ENCODE results near the gene GSTT4. TPM values are rescaled to one million over a fixed set of nuclear protein-coding genes. Genes with fewer than 3 reads are reported as not detected.
A peak's percentile ranks its signal among the peaks of the same experiment; 100 is the strongest.
"Not testable (repeated sequence)": the region's sequence is repeated elsewhere in the genome, so short reads cannot be mapped to it uniquely, and the experiment has no call there.

The GSTT4 gene
- total RNA-seq, 1 experiment from 2014 or later, result not detected

- not testable (repeated sequence) for H3K9me3 ChIP-seq, H3K27me3 ChIP-seq, H3K4me3 ChIP-seq, DNase-seq
- H3K36me3 ChIP-seq, result peaks cover 13% of the 10 kb centered on the region
Measured at GRCh38 chr22:23974836-23975352, 30.4 kb downstream of the GSTT4 start.

- not testable (repeated sequence) for H3K27me3 ChIP-seq, DNase-seq, H3K4me3 ChIP-seq, H3K9me3 ChIP-seq
- H3K36me3 ChIP-seq, result peaks cover 17% of the 10 kb centered on the region
Measured at GRCh38 chr22:23974345-23974744, 30.9 kb downstream of the GSTT4 start, which contains the start of gene DDT. Gene DDT (minus strand): TSS chr22:23974441. CDS start chr22:23974414, 27 bp downstream.

- not testable (repeated sequence) for H3K9me3 ChIP-seq, H3K4me3 ChIP-seq, DNase-seq, H3K27me3 ChIP-seq
- H3K36me3 ChIP-seq, result peaks cover 21% of the 10 kb centered on the region
Measured at GRCh38 chr22:23971927-23972326, 33.3 kb downstream of the GSTT4 start.

GRCh38 chr22:23970816-23971486 lies 34.3 kb downstream of the GSTT4 start:
- Histone ChIP-seq H3K27me3 (no peaks in the 10 kb centered on the region), H3K9me3 (no peaks in the 10 kb centered on the region)
- peak; percentile 9 for DNase-seq

GRCh38 chr22:23970201-23970641 lies 35.0 kb downstream of the GSTT4 start:
- H3K4me3 ChIP-seq, result no peak overlapping the region
- H3K36me3 ChIP-seq, result peaks cover 21% of the 10 kb centered on the region
- no peak for DNase-seq
- H3K9me3 ChIP-seq, result no peaks in the 10 kb centered on the region
- no peaks in the 10 kb centered on the region for H3K27me3 ChIP-seq

More at GRCh38 chr22:23970816-23971486, 34.3 kb downstream of the GSTT4 start:
- Histone ChIP-seq H3K36me3 (peaks cover 21% of the 10 kb centered on the region), H3K4me3 (no peak overlapping the region)

GRCh38 chr22:23969071-23969470 lies 36.2 kb downstream of the GSTT4 start:
- peaks cover 21% of the 10 kb centered on the region for H3K36me3 ChIP-seq

GRCh38 chr22:23966568-23966967 lies 38.7 kb downstream of the GSTT4 start, which contains the start of gene DDTL:
Gene DDTL (plus strand): TSS chr22:23966888. CDS start chr22:23966915, 27 bp downstream.
- H3K36me3 ChIP-seq, result peaks cover 17% of the 10 kb centered on the region
- H3K9me3 ChIP-seq, H3K4me3 ChIP-seq, DNase-seq, H3K27me3 ChIP-seq: not testable (repeated sequence)

More at GRCh38 chr22:23969071-23969470, 36.2 kb downstream of the GSTT4 start:
- no peak for DNase-seq
- no peaks in the 10 kb centered on the region for H3K9me3 ChIP-seq
- no peak overlapping the region for H3K4me3 ChIP-seq
- H3K27me3 ChIP-seq, result no peaks in the 10 kb centered on the region

- H3K27me3 ChIP-seq, DNase-seq, H3K4me3 ChIP-seq, H3K9me3 ChIP-seq: not testable (repeated sequence)
- H3K36me3 ChIP-seq, result peaks cover 13% of the 10 kb centered on the region
Measured at GRCh38 chr22:23966094-23966493, 39.2 kb downstream of the GSTT4 start.

GRCh38 chr22:23961084-23961771 lies 44.0 kb downstream of the GSTT4 start, which contains the start of gene GSTT2B:
Gene GSTT2B (minus strand): TSS chr22:23961195. CDS start chr22:23961131, 64 bp downstream.
- not testable (repeated sequence) for H3K4me3 ChIP-seq, DNase-seq, H3K27me3 ChIP-seq, H3K36me3 ChIP-seq, H3K9me3 ChIP-seq

GRCh38 chr22:23956301-23956900 lies 48.9 kb downstream of the GSTT4 start:
- not testable (repeated sequence) for H3K36me3 ChIP-seq, H3K4me3 ChIP-seq, H3K27me3 ChIP-seq, H3K9me3 ChIP-seq
- peak; percentile 34 for DNase-seq

- not testable (repeated sequence) for H3K27me3 ChIP-seq, H3K4me3 ChIP-seq, H3K9me3 ChIP-seq, DNase-seq, H3K36me3 ChIP-seq
Measured at GRCh38 chr22:23955886-23956285, 49.4 kb downstream of the GSTT4 start.

- DNase-seq, H3K27me3 ChIP-seq, H3K9me3 ChIP-seq, H3K4me3 ChIP-seq, H3K36me3 ChIP-seq: not testable (repeated sequence)
Measured at GRCh38 chr22:23954991-23955305, 50.3 kb downstream of the GSTT4 start.

GRCh38 chr22:23954193-23954990 lies 50.9 kb downstream of the GSTT4 start:
- not testable (repeated sequence) for H3K27me3 ChIP-seq, H3K4me3 ChIP-seq, H3K36me3 ChIP-seq, H3K9me3 ChIP-seq, DNase-seq

GRCh38 chr22:23953485-23953884 lies 51.8 kb downstream of the GSTT4 start:
- H3K36me3 ChIP-seq, H3K9me3 ChIP-seq, H3K27me3 ChIP-seq, H3K4me3 ChIP-seq, DNase-seq: not testable (repeated sequence)

GRCh38 chr22:23952794-23953405 lies 52.4 kb downstream of the GSTT4 start:
- DNase-seq, H3K27me3 ChIP-seq, H3K4me3 ChIP-seq, H3K9me3 ChIP-seq, H3K36me3 ChIP-seq: not testable (repeated sequence)

- DNase-seq, result peak; percentile 70
- not testable (repeated sequence) for H3K27me3 ChIP-seq, H3K36me3 ChIP-seq, H3K9me3 ChIP-seq, H3K4me3 ChIP-seq
Measured at GRCh38 chr22:23951383-23951782, 53.9 kb downstream of the GSTT4 start.
